Chondrocyte (in vitro differentiated cells): ENCODE results near the gene SLCO3A1. TPM values are rescaled to one million over a fixed set of nuclear protein-coding genes. Genes with fewer than 3 reads are reported as not detected.

Source experiments
- DNase-seq: peaks from one replicate; pipeline ENCODE4 v3.0.0; 2021; ENCODE audit warnings: mixed read lengths, low spot score
- H3K27ac Mint-ChIP-seq: one replicate; pipeline ENCODE4 v1.8.0; 2021; ENCODE audit warnings: mild to moderate bottlenecking, moderate library complexity, mixed read lengths; ENCODE audit not compliant: unreplicated experiment
- H3K27me3 Mint-ChIP-seq: 2 replicates; pipeline ENCODE4 v1.8.0; 2021; ENCODE audit warnings: low read depth, mixed read lengths
- H3K36me3 Mint-ChIP-seq: 2 replicates; pipeline ENCODE4 v1.8.0; 2021; ENCODE audit warnings: low read depth, mixed read lengths
- H3K4me1 Mint-ChIP-seq: 2 replicates; pipeline ENCODE4 v1.8.0; 2021; ENCODE audit warnings: low read depth, mild to moderate bottlenecking, mixed read lengths
- H3K4me3 Mint-ChIP-seq: one replicate; pipeline ENCODE4 v1.8.0; 2021; ENCODE audit warnings: mild to moderate bottlenecking, moderate library complexity, mixed read lengths; ENCODE audit not compliant: unreplicated experiment
- H3K9me3 Mint-ChIP-seq: 2 replicates; pipeline ENCODE4 v1.8.0; 2021; ENCODE audit warnings: low read depth, mixed read lengths
- total RNA-seq: library from RNA; stranded (reverse); gene quantifications from 3 replicates; pipeline ENCODE4 v1.2.1, GENCODE V29; 2021
- TF ChIP-seq, protein P1 (sequence below): fragments of 200-600 bp; sonication (generic); IDR thresholded peaks from 2 replicates; pipeline ENCODE4 v1.5.0; 2021; ENCODE audit warnings: antibody characterized with exemption, mild to moderate bottlenecking, moderate library complexity

The SLCO3A1 gene
- total RNA-seq, 1 donor from 2014 or later: 3.7 TPM

DNA sequence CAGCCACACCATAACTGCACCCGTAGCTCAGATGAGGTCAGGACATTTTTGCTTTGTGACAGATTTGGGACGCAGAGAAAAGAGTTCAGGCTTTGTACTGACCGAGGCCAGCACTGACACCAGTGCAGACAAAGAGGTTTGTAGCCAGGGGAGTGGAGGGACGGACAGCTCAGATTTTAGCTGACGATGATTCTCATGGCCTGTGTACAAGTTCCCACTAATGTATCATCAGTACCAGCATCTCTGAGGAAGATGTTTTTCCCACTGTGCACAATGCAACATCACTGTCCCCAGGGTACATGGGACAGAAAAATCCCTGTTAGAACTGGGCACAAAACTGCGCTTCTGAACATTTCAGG is 112.7 kb downstream of the SLCO3A1 start:
- Mint-ChIP-seq H3K4me3 (no peak overlapping the region), H3K27me3 (no peaks in the 10 kb centered on the region), H3K9me3 (peaks cover 2% of the 10 kb centered on the region), H3K27ac (no peak overlapping the region), H3K36me3 (no peaks in the 10 kb centered on the region), H3K4me1 (peaks cover 9% of the 10 kb centered on the region)
- TF ChIP-seq, protein P1, sequence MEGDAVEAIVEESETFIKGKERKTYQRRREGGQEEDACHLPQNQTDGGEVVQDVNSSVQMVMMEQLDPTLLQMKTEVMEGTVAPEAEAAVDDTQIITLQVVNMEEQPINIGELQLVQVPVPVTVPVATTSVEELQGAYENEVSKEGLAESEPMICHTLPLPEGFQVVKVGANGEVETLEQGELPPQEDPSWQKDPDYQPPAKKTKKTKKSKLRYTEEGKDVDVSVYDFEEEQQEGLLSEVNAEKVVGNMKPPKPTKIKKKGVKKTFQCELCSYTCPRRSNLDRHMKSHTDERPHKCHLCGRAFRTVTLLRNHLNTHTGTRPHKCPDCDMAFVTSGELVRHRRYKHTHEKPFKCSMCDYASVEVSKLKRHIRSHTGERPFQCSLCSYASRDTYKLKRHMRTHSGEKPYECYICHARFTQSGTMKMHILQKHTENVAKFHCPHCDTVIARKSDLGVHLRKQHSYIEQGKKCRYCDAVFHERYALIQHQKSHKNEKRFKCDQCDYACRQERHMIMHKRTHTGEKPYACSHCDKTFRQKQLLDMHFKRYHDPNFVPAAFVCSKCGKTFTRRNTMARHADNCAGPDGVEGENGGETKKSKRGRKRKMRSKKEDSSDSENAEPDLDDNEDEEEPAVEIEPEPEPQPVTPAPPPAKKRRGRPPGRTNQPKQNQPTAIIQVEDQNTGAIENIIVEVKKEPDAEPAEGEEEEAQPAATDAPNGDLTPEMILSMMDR: no peak
- DNase-seq: no peak

DNA sequence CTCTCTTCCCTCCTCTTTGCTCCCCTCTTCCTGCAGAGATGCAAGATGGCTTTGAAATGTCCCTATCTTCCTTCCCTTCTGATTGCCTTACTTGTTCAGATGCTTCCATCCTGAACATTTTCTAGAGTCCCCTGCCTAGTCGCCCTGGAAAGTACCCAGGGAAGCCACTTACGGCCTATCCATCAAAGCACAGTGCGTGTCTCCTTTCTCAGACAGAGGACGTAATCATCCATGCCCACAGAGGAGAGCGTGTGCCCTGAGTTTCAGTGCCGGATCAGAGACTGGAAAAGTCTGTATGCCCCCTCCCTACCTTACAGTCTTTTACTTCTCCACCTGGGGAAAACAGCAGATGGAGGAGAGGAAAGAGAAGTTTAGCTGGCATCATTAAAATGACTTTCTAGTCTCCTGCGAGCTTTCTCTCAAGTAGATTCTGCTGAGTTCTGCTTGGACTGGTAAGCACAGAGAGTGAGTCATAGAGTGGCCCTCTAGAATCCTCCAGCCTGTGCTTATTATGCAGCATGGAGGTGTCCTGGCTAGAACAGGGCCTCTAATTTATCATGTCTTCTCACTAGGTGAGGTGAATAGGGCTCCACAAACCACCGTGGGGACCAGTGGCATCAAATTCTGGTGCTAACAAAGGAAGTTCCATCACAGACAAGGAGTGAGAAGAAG is 114.6 kb downstream of the SLCO3A1 start:
- TF ChIP-seq, protein P1: no peak
- Mint-ChIP-seq H3K27me3 (peaks cover under 1% of the 10 kb centered on the region), H3K4me3 (no peak overlapping the region), H3K27ac (no peak overlapping the region), H3K36me3 (no peaks in the 10 kb centered on the region), H3K4me1 (peaks cover 9% of the 10 kb centered on the region), H3K9me3 (peaks cover 2% of the 10 kb centered on the region)
- no peak for DNase-seq

DNA sequence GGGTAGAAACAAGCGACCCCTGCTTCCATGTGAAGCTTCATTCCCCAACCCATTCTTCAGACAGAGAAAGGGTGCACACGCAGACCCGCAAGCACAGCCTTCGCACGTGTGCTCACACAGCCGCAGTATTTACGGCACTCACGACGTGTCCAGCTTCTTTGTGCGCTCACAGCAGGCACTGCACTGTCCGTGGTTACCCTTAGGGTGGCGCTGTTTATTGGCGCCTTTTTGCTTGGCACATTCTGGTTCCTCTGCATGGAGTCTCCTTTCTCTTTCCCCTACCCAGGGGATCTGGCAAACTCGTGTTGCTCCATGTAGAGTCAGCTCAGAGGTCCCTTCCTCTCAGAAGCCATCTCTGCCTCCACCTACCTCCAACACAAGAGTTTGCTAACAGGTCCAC is 115.1 kb downstream of the SLCO3A1 start:
- Mint-ChIP-seq H3K27ac (no peak overlapping the region), H3K4me1 (peaks cover 9% of the 10 kb centered on the region), H3K4me3 (no peak overlapping the region), H3K27me3 (peaks cover 3% of the 10 kb centered on the region), H3K36me3 (no peaks in the 10 kb centered on the region), H3K9me3 (peaks cover under 1% of the 10 kb centered on the region)
- no peak for DNase-seq
- TF ChIP-seq, protein P1: no peak

DNA sequence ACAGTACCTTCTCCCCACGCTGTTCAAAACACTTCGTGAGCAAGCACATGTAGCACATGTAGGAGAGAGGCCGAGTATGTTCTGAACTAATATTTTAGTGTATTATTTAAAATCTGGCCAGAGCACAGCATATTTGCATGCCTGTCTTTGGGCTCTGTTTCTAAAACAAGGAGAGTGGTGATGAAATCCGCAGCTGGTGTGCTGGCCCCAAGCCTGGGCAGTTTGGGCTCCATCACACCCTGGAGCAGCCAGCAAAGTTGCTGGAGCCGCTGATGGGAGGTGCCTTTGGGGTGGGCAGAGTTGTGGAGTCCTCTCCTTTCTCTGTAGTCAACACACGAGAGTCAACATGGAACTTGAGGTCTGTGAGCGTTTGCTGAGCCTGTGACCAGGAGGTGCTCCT is 116.6 kb downstream of the SLCO3A1 start:
- TF ChIP-seq, protein P1: no peak
- no peak overlapping the region for H3K27ac Mint-ChIP-seq
- H3K4me3 Mint-ChIP-seq: no peak overlapping the region
- no peak for DNase-seq
- H3K27me3 Mint-ChIP-seq: peaks cover 6% of the 10 kb centered on the region
- no peaks in the 10 kb centered on the region for H3K36me3 Mint-ChIP-seq
- peaks cover 9% of the 10 kb centered on the region for H3K4me1 Mint-ChIP-seq
- no peaks in the 10 kb centered on the region for H3K9me3 Mint-ChIP-seq

DNA sequence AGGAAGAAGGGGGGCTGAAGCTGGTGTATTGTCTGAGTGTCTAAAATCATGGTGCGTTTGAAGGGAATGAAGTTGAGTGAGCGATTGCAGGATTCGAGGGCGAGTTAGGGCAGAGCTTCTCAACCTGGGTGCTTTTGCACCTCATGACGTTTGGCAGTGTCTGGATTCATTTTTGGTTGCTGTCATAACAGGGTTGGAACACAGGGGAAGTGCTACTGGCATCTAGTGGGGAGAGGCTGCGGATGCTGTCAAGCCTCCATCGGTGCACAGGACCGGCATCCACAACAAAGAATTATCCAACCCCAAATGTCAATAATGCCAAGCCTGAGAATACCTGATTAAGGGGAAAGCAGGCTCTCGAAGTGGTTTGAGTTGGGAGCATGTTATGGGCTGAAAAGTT is 120.0 kb downstream of the SLCO3A1 start:
- peaks cover 17% of the 10 kb centered on the region for H3K27me3 Mint-ChIP-seq
- H3K27ac Mint-ChIP-seq: no peak overlapping the region
- no peak for DNase-seq
- H3K4me1 Mint-ChIP-seq: no peaks in the 10 kb centered on the region
- TF ChIP-seq, protein P1: peak; percentile 28
- H3K4me3 Mint-ChIP-seq: no peak overlapping the region
- no peaks in the 10 kb centered on the region for H3K36me3 Mint-ChIP-seq
- H3K9me3 Mint-ChIP-seq: no peaks in the 10 kb centered on the region
